ENCODE measurements around the gene LRTM2.

GRCh38 chr12:1841586-1842182 lies 21.3 kb downstream of the LRTM2 start:
- no peak for TF ChIP-seq CTCF (IDR thresholded peaks at IDR 0.05; ENCODE audit: poor library complexity)
- no peak for TF ChIP-seq EZH2phosphoT487 (IDR thresholded peaks at IDR 0.05; ENCODE audit: low read depth, severe bottlenecking, unreplicated experiment)
- no peak for TF ChIP-seq EZH2 (IDR thresholded peaks at IDR 0.05; ENCODE audit: borderline replicate concordance)
